WTC11 (cell line): Measurements from ENCODE around the gene LCT.

ENCODE experiments used
- ATF1 ChIP-seq: sonication (generic); formaldehyde crosslinking; IDR thresholded peaks from 2 replicates; pipeline ENCODE4 v1.8.1; 2023; ENCODE audit warnings: mild to moderate bottlenecking, moderate library complexity, missing genetic modification reagents
- CBFB ChIP-seq: sonication (generic); formaldehyde crosslinking; IDR thresholded peaks from 2 replicates; pipeline ENCODE4 v1.8.1; 2022; ENCODE audit warnings: mild to moderate bottlenecking, low read depth, missing genetic modification reagents
- FOXK1 ChIP-seq: sonication (generic); formaldehyde crosslinking; IDR thresholded peaks from 2 replicates; pipeline ENCODE4 v1.8.0; 2022; ENCODE audit warnings: mild to moderate bottlenecking, moderate library complexity, missing genetic modification reagents
- RELA ChIP-seq: sonication (generic); formaldehyde crosslinking; IDR thresholded peaks from 2 replicates; pipeline ENCODE4 v1.8.1; 2022; ENCODE audit warnings: missing genetic modification reagents, mild to moderate bottlenecking, borderline replicate concordance
- TP53 ChIP-seq: sonication (generic); formaldehyde crosslinking; IDR thresholded peaks from 2 replicates; pipeline ENCODE4 v1.8.1; 2023; ENCODE audit warnings: mild to moderate bottlenecking, missing genetic modification reagents
- USF1 ChIP-seq: sonication (generic); formaldehyde crosslinking; IDR thresholded peaks from 2 replicates; pipeline ENCODE4 v1.8.0; 2022; ENCODE audit warnings: mild to moderate bottlenecking, missing genetic modification reagents
- USF2 ChIP-seq: sonication (generic); formaldehyde crosslinking; IDR thresholded peaks from 2 replicates; pipeline ENCODE4 v1.8.1; 2023; ENCODE audit warnings: mild to moderate bottlenecking, missing genetic modification reagents, moderate library complexity
- ZBTB21 ChIP-seq: sonication (generic); formaldehyde crosslinking; IDR thresholded peaks from 2 replicates; pipeline ENCODE4 v1.8.1; 2023; ENCODE audit warnings: mild to moderate bottlenecking, missing genetic modification reagents, borderline replicate concordance
- ZNF121 ChIP-seq: sonication (generic); formaldehyde crosslinking; IDR thresholded peaks from 2 replicates; pipeline ENCODE4 v1.8.0; 2023; ENCODE audit warnings: missing genetic modification reagents
- TF ChIP-seq, protein P1 (sequence below): fragments of 200-600 bp; IDR thresholded peaks from 2 replicates; pipeline ENCODE4 v1.8.0; 2022; ENCODE audit warnings: antibody characterized with exemption
- TF ChIP-seq, protein P2 (sequence below): sonication (generic); formaldehyde crosslinking; IDR thresholded peaks from 2 replicates; pipeline ENCODE4 v1.8.0; 2022; ENCODE audit warnings: mild to moderate bottlenecking, missing genetic modification reagents
- TF ChIP-seq, protein P3 (sequence below): sonication (generic); formaldehyde crosslinking; conservative IDR thresholded peaks from 2 replicates; pipeline ENCODE4 v1.8.1; 2023; ENCODE audit warnings: mild to moderate bottlenecking, low read depth, missing genetic modification reagents, moderate library complexity
- TF ChIP-seq, protein P4 (sequence below): fragments of 250-450 bp; sonication (Bioruptor Pico); IDR thresholded peaks from 2 replicates; pipeline ENCODE4 v2.1.2; 2022; ENCODE audit warnings: mild to moderate bottlenecking, moderate library complexity
- TF ChIP-seq, protein P5 (sequence below): sonication (generic); formaldehyde crosslinking; IDR thresholded peaks from 2 replicates; pipeline ENCODE4 v1.8.1; 2023; ENCODE audit warnings: mild to moderate bottlenecking, missing genetic modification reagents, moderate library complexity

- TF ChIP-seq, protein P1, sequence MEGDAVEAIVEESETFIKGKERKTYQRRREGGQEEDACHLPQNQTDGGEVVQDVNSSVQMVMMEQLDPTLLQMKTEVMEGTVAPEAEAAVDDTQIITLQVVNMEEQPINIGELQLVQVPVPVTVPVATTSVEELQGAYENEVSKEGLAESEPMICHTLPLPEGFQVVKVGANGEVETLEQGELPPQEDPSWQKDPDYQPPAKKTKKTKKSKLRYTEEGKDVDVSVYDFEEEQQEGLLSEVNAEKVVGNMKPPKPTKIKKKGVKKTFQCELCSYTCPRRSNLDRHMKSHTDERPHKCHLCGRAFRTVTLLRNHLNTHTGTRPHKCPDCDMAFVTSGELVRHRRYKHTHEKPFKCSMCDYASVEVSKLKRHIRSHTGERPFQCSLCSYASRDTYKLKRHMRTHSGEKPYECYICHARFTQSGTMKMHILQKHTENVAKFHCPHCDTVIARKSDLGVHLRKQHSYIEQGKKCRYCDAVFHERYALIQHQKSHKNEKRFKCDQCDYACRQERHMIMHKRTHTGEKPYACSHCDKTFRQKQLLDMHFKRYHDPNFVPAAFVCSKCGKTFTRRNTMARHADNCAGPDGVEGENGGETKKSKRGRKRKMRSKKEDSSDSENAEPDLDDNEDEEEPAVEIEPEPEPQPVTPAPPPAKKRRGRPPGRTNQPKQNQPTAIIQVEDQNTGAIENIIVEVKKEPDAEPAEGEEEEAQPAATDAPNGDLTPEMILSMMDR: no peak
- TF ChIP-seq, protein P2, sequence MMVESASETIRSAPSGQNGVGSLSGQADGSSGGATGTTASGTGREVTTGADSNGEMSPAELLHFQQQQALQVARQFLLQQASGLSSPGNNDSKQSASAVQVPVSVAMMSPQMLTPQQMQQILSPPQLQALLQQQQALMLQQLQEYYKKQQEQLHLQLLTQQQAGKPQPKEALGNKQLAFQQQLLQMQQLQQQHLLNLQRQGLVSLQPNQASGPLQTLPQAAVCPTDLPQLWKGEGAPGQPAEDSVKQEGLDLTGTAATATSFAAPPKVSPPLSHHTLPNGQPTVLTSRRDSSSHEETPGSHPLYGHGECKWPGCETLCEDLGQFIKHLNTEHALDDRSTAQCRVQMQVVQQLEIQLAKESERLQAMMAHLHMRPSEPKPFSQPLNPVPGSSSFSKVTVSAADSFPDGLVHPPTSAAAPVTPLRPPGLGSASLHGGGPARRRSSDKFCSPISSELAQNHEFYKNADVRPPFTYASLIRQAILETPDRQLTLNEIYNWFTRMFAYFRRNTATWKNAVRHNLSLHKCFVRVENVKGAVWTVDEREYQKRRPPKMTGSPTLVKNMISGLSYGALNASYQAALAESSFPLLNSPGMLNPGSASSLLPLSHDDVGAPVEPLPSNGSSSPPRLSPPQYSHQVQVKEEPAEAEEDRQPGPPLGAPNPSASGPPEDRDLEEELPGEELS: no peak
- TF ChIP-seq, protein P3, sequence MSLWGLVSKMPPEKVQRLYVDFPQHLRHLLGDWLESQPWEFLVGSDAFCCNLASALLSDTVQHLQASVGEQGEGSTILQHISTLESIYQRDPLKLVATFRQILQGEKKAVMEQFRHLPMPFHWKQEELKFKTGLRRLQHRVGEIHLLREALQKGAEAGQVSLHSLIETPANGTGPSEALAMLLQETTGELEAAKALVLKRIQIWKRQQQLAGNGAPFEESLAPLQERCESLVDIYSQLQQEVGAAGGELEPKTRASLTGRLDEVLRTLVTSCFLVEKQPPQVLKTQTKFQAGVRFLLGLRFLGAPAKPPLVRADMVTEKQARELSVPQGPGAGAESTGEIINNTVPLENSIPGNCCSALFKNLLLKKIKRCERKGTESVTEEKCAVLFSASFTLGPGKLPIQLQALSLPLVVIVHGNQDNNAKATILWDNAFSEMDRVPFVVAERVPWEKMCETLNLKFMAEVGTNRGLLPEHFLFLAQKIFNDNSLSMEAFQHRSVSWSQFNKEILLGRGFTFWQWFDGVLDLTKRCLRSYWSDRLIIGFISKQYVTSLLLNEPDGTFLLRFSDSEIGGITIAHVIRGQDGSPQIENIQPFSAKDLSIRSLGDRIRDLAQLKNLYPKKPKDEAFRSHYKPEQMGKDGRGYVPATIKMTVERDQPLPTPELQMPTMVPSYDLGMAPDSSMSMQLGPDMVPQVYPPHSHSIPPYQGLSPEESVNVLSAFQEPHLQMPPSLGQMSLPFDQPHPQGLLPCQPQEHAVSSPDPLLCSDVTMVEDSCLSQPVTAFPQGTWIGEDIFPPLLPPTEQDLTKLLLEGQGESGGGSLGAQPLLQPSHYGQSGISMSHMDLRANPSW (CRISPR knock-in tag): no peak
- TF ChIP-seq RELA (CRISPR knock-in tag) (no peak), FOXK1 (CRISPR knock-in tag) (no peak), ZNF121 (CRISPR knock-in tag) (no peak), USF2 (CRISPR knock-in tag) (no peak), CBFB (no peak), TP53 (CRISPR knock-in tag) (no peak), ZBTB21 (CRISPR knock-in tag) (no peak), ATF1 (CRISPR knock-in tag) (no peak), USF1 (no peak)
- TF ChIP-seq, protein P4, sequence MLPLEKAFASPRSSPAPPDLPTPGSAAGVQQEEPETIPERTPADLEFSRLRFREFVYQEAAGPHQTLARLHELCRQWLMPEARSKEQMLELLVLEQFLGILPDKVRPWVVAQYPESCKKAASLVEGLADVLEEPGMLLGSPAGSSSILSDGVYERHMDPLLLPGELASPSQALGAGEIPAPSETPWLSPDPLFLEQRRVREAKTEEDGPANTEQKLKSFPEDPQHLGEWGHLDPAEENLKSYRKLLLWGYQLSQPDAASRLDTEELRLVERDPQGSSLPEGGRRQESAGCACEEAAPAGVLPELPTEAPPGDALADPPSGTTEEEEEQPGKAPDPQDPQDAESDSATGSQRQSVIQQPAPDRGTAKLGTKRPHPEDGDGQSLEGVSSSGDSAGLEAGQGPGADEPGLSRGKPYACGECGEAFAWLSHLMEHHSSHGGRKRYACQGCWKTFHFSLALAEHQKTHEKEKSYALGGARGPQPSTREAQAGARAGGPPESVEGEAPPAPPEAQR (CRISPR knock-in tag): no peak
- TF ChIP-seq, protein P5, sequence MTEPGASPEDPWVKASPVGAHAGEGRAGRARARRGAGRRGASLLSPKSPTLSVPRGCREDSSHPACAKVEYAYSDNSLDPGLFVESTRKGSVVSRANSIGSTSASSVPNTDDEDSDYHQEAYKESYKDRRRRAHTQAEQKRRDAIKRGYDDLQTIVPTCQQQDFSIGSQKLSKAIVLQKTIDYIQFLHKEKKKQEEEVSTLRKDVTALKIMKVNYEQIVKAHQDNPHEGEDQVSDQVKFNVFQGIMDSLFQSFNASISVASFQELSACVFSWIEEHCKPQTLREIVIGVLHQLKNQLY (CRISPR knock-in tag): no peak
Measured at GRCh38 chr2:135838502-135838901, 1.5 kb upstream of the LCT start.
